GM12801 (cell line): Measurements from ENCODE around the gene USP17L17.
"Not testable (repeated sequence)": the region's sequence is repeated elsewhere in the genome, so short reads cannot be mapped to it uniquely, and the experiment has no call there.

Source experiments
- CTCF ChIP-seq: IDR thresholded peaks from one replicate; pipeline ENCODE4 v1.5.1; 2011; ENCODE audit warnings: control low read depth; ENCODE audit not compliant: insufficient read length; ENCODE audit errors: extremely low read depth

USP17L17 gene

GRCh38 chr4:9247953-9248680, 4.4 kb downstream of the USP17L17 start, which contains the start of gene USP17L18:
USP17L18 (plus strand) TSS chr4:9248630; CDS start chr4:9248630, 0 bp downstream.
- TF ChIP-seq CTCF = not testable (repeated sequence)

DNA sequence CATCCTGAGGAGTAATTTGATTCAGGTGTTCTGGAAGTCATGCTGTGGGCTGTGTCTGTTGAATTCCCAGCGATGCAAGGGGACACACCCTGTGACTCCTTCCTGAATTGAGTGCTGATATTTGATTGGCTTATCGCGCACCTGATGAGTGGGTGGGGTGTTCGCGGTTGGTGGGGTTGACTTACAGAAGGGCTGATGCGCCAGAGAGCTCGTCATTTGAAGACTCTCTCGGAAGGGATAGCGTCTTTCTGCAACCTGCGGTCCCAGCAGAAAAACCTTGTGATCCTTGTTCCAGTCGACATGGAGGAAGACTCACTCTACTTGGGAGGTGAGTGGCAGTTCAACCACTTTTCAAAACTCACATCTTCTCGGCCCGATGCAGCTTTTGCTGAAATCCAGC, 9.4 kb downstream of the USP17L17 start, which contains the start of gene USP17L19:
Gene USP17L19, plus strand, starts transcription at position 301 of the 400 bp plus-strand sequence. Its CDS starts 0 bp downstream, at position 301.
- TF ChIP-seq CTCF = not testable (repeated sequence)

DNA sequence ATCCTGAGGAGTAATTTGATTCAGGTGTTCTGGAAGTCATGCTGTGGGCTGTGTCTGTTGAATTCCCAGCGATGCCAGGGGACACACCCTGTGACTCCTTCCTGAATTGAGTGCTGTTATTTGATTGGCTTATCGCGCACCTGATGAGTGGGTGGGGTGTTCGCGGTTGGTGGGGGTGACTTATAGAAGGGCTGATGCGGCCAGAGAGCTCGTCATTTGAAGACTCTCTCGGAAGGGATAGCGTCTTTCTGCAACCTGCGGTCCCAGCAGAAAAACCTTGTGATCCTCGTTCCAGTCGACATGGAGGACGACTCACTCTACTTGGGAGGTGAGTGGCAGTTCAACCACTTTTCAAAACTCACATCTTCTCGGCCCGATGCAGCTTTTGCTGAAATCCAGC, 14.1 kb downstream of the USP17L17 start, which contains the start of gene USP17L20:
Gene USP17L20, plus strand, starts transcription at position 301 of the 400 bp plus-strand sequence. Its CDS starts 0 bp downstream, at position 301.
- not testable (repeated sequence) for TF ChIP-seq CTCF

GRCh38 chr4:9262572-9262971, 18.9 kb downstream of the USP17L17 start, which contains the start of gene USP17L21:
USP17L21 (plus strand) TSS chr4:9262872; CDS start chr4:9262872, 0 bp downstream.
- not testable (repeated sequence) for TF ChIP-seq CTCF

GRCh38 chr4:9267319-9267718, 23.6 kb downstream of the USP17L17 start, which contains the start of gene USP17L22:
USP17L22 (plus strand) TSS chr4:9267619; CDS start chr4:9267619, 0 bp downstream.
- not testable (repeated sequence) for TF ChIP-seq CTCF
